DMS153 (cell line): ENCODE measurements around the gene PLIN5.

Experiments used
- DNase-seq: peaks from one replicate; lab custom pipeline; 2025; lab: John Stamatoyannopoulos, UW

PLIN5 gene

DNA sequence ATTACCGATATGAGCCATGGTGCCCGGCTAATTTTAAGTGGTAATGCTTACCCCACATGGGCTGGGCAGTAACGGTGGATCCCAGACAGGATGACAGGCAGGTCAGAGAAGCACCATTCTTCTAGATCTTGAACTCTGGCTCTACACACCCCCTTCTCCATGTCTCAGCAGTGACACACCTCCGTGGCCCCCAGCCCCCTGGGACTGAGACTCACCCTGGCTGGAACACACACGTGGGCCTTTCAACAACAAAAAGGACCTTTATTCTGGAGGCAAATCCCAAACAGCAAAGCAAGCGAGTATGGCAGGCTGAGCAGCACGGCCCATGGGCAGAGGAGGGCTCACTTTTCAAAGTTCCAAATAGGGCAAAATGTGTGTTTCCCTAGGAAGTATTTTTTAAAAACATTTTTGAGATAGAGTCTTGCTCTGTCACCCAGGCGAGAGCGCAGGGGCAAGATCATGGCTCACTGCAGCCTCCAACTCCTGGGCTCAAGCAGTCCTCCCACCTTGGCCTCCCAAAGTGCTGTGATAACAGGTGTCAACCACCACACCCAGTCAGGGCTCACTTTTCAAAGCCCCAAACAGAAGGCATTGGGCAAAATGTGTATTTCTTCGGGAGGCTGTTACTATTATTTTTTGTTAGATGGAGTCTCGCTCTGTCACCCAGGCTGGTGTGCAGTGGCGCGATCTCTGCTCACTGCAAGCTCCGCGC lies 12.6 kb downstream of the PLIN5 start:
- no peak for DNase-seq

DNA sequence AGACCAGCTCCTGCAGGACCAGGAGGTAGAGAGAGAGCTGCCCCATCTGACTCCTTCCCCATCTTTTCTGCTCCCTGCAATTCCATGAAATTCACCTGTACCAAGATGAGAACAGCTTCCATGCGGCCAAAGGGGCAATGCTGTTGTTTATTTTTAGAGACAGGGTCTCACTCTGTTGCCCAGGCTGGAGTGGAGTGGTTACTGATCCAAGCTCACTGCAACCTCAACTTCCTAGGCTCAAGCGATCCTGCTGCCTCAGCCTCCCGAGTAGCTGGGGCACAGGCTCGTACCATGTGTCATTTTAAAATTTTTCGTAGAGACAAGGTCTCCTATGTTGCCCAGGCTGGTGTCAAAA lies 13.2 kb downstream of the PLIN5 start:
- DNase-seq: no peak

DNA sequence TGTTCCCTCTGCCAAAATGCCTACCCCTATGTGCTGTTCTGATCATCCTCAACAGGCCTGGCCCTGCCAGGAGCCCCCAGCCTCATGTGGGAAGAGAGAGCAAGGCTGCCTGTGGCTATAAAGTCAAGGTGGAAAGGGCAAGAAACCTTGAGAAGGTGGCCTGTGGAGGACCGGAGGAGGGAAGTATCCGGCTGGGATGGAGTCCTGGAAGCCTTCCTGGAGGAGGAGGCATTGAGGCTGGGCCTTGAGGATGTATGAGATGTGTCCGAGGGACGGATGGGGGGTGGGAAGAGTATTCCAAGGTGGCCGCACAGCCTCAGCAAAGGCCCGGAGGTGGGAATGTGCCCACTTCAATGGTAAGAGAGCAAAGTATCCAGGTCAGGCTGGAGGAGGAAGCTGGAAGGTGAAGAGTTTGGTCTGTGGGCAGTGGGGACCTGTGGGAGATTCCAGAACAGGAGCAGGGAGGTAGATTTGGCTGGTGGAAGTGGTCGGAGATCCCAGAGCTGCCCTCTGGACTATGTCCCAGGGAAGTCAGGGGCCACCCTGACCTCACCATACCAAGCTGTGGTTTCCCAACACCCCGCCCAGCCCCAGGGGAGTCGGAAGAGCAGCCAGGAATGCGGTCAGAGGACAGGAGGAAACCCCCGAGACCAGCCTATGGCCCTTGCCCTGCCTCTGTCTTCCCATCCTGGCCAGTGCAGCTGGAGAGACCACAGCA lies 13.7 kb downstream of the PLIN5 start:
- no peak for DNase-seq

DNA sequence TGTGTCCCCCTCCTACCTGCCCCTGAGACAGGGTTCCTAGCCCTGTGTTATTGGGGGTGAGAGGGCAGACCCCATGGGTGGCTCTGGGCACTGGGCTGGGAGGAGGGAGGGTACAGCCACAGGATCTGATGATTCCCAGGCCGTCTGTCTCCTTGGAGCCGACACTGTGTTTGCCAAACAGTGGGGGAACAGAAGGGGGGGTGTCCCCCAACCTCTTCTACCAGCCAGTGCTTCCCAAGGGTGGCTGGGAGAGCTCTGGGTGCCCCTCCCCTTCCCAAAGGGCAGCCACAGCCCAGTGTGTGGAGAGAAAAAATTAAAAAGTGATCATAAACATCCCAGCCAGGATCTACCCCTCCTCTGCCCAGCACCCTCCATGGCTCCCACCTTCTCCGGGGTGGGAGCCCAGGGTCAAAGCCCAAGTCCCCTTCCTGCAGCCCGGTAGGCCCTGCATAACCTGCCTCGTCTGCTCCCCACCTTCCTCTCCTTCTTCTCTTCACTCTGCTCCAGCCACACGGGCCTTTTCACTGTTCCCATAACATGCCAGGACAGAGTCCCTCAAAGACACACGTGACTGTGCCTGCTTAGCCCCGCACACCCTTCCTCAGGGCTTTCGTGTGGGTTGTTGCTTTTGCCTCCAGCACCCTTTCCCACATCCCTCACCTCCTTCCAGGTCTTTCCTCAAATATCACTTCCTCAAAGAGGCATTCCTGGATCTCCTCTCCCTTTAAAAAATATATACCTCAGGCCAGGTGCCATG lies 15.3 kb downstream of the PLIN5 start:
- DNase-seq: no peak

DNA sequence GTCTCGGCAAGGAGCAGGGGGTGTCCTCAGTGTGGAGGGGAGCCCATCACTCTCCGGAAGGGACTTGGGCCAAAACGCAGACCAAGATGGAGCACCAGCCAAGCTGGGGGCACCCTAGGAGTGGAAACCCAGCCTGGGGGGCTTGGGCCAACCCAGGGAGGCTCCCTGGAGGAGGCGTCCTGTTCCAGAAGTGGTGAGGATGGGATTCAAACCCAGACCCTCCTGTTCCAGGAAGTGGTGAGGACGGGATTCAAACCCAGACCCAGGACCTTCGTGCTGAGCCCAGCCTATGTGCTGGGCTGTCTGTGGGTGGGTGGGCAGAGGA lies 15.9 kb downstream of the PLIN5 start:
- no peak for DNase-seq

DNA sequence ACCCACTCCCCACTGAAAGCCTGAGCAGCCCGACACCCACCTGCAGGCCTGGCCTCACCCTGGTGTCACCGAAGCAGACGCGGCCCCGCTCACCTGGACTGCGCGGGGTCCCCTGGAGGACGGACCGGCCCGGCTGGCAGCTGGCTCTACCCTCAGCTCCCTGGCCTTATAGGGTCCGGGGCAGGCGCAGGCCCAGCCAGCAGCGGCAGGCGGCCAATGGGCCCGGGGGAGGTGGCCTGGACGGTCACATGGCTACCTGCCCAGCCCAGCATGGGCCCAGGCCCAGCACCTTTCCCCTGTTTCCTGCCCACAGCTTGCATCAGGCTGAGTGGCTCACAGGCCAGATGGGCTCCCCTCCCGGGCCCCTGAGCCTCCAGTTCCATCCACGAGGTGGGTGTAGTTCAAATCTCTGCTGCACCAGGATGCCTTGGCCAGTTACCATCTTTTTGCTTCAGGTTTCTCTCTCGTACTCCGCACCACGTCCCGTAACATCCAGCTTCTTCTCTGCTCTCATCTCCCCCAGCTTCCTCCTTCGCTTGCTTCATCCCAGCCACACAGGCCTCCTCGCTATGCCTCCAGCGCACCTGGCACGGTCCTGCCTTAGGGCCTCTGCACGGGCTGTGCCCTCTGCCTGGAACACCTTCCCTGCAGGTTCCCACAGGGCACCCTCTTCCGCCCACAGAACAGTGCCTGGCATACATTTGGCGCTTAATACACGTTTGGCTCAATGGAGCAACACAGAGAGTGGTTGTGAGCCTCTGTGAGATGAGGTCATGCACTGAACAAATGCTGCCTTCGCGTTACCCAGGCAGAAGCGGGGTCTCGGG lies 16.5 kb downstream of the PLIN5 start, which contains the start of gene PLIN4:
Gene PLIN4, minus strand, starts transcription at position 142 of the 827 bp plus-strand sequence. CDS start 214 bp downstream, outside the sequence.
- no peak for DNase-seq

DNA sequence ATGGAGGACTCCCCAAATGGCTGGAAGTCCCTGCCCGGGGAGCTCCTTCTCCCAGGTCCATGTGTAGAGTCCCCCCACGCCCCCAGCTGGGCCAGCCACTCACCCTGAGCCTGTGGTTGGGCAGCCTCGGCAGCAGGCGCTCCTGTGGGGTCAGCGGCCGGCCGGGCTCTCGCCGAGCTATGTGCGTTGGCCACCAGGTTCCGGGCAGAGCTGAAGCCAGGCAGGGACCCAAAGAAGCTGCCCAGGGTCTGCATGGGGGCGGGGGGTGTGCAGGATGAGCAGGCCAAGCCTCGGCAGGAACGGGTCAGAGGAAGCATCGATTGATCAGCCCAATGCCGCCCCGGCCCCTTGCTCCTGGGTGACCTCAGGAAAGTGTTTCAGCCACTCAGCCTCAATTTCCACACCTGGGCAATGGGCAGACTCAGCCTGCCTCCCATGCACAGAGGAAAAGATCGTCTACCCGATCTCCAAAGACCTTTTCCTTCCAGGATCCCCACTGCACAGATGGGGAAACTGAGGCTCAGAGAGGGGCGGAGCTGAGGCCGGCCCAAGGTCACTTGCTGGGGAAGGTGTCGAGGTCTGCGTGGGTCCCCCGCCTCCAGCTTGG lies 17.5 kb downstream of the PLIN5 start:
- no peak for DNase-seq

DNA sequence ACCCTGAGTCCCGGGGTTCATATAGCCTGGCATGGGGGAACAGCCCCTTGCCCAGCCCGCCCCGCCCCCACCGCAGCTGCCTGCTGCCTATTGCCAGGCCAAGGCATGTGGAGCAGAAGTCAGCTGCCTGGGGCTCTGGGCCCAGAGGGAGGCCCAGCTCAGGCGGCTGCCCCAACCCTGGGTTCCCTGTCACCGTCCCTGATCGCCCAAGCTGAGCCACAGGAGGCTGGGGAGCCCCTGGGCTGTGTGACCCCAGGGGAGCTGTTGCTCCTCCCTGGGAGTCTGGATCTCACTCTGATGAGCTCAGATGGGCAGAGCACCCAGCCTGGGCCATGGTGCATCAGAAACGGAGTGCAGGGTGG lies 18.1 kb downstream of the PLIN5 start:
- no peak for DNase-seq

DNA sequence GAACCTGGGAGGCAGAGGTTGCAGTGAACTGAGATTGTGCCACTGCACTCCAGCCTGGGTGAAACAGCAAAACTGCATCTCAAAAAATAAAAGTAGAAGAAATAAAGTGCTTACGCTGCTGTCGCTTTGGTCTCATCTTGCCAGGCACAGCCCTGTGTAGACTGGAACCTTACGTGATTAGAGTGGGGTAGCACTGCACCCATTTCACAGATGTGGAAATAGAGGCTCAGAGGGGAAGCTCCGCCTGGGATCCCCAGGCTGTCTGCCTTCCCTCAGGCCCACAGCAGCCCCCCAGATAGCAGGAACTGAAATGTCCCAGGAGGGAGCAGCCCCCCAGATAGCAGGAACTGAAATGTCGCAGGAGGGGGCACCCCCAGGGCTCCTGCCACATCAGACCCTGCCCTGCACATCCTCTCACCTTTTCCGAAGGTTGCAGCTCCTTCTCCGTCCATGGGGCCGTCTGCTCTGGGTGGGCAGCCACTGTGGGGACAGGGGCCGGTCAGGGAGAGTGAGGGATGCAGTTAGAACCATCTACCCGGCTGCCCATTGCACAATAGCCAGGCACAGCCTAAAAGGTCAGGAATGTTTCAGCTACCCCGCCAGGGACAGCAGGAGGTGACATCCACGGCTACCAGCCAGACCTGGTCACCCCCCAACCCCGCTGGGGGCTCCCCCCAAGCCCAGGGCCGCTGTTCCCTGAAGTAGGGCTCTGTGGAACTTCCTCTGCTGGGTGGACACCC lies 18.7 kb downstream of the PLIN5 start:
- DNase-seq: no peak

DNA sequence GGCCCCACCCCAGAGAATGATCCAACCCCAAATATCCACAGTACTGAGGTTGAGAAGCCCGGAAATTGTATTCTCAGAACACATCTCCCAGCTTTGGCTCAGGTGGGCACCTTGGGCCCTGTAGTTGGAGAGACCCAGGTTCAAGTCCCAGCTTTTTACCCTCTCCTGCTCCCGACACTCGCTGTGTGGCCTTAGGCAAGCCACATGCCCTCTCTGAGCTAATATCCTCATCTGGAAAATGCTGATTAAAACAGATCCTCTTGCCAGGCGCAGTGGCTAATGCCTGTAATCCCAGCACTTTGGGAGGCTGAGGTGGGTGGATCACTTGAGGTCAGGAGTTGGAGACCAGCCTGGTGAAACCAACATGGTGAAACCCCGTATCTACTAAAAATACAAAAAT lies 19.3 kb downstream of the PLIN5 start:
- DNase-seq: no peak

DNA sequence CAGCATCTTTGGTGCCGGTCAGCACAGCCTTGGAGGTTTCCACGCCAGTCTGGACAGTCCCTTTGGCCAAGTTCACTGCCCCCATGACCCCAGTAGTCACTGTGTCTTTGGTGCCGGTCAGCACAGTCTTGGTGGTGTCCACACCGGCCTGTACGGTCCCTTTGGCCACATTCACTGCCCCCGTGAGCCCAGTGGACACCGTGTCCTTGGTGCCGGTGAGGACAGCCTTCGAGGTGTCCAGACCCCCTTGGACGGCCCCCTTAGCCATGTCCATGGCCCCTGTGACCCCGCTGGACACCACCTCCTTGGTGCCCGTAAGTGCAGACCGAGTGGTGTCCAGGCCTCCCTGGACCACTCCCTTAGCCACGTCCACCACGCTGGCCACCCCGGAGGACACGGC lies 21.8 kb downstream of the PLIN5 start:
- no peak for DNase-seq

DNA sequence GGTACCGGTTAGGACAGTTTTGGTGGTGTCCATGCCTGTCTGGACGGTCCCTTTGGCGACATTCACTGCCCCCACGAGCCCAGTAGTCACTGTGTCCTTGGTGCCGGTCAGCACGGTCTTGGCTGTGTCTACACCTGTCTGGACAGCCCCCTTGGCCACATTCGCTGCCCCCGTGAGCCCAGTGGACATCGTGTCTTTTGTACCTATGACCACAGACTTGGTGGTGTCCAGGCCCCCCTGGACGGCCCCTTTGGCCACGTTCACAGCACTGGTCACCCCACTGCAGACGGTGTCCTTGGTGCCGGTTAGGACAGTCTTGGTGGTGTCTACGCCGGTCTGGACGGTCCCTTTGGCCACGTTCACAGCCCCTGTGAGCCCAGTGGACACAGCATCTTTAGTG lies 23.0 kb downstream of the PLIN5 start:
- DNase-seq: no peak

DNA sequence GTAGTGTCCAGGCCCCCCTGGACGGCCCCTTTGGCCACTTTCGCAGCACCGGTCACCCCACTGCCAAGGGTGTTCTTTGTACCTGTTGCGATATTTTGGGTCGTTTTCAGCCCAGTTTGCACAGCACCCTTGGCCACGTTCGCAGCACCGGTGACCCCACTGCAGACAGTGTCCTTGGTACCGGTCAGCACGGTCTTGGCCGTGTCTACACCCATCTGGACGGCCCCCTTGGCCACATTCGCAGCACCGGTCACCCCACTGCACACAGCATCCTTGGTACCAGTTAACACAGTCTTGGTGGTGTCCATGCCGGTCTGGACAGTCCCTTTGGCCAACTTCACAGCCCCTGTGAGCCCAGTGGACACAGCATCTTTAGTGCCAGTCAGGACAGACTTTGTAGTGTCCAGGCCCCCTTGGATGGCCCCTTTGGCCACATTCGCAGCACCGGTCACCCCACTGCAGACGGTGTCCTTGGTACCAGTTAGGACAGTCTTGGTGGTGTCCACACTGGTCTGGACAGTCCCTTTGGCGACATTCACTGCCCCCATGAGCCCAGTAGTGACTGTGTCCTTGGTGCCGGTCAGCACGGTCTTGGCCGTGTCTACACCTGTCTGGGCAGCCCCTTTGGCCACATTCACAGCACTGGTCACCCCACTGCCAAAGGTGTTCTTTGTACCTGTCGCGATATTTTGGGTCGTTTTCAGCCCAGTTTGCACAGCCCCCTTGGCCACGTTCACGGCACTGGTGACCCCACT lies 23.5 kb downstream of the PLIN5 start:
- DNase-seq: no peak

DNA sequence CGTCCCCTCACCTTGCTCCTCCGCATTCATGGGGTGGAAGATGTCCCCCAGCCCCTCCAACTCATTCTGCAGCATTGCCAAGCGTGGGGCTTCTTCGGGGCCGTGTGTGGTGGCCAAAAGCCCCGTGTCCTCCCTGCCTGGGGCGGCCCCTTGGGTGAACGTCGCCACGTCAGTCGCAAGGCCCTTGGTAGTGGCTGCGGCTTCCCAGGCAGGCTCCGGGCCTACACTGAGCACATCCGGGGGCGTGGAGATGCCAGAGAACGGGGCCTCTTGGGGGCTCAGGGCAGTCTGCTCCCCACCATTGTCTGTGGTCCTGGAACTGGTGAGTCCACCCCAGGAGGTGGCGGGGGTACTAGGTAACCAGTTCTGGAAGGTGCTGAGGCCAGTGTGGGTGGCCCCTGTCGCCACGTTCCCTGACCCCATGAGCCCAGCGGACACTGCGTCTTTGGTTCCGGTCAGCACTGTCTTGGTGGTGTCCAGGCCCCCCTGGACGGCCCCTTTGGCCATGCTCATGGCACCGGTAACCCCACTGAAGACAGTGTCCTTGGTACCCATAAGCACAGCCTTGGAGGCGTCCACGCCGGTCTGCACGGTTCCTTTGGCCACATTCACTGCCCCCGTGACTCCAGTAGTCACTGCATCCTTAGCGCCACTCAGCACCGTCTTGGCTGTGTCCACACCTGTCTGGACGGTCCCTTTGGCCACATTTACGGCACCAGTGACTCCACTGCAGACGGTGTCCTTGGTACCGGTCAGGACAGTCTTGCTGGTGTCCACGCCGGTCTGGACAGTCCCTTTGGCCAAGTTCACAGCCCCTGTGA lies 24.4 kb downstream of the PLIN5 start:
- DNase-seq: no peak

DNA sequence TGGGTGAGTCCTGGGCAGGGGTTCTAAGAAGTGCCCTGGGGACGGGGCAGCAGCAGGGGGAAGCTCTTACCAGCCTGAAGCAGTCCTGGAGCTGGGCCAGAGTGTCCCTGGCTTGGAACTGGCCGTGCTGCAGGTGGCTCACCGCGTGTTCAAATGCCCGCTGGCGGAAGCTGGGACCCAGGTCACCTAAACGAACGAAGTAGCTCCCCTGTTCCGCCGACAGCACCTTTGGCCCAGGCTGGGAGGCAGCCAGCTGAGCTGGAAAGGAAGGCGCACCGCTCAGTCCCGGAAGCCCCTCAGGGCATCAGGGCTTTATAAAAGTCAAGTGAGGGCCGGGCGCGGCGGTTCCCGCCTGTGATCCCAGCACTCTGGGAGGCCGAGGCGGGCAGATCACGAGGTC lies 26.3 kb downstream of the PLIN5 start:
- DNase-seq: no peak

DNA sequence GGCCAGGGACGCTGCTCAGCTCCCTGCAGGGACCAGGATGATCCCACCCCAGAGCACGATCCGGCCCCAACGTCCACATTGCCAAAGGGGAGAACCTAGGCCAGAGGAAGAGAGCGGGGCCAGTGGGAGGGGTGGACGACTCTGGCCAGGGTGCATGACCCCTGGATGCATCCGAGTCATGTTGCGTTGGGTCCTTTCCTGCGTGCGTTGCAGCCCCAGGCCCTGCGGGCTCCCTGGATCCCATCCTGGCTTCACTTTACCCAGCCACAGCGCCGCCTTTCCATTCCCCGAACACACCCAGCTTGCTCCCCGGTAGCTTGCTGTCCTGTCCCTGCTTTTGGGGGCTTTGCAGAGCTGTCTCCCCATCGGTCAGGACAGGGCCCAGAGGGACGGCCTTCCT lies 27.2 kb downstream of the PLIN5 start:
- no peak for DNase-seq

DNA sequence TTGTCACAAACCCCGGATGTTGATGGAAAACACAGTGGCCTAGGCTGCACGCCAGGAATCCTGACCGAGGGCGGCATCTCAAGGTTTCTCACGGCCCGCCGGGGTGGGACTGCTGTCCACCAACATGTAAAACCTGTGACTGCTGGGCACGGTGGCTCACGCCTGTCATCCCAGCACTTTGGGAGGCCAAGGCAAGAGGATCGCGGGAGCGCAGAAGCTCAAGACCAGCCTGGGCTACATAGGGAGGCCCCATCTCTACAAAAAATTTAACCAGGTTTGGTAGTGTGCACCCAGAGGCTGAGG lies 27.9 kb downstream of the PLIN5 start:
- no peak for DNase-seq

DNA sequence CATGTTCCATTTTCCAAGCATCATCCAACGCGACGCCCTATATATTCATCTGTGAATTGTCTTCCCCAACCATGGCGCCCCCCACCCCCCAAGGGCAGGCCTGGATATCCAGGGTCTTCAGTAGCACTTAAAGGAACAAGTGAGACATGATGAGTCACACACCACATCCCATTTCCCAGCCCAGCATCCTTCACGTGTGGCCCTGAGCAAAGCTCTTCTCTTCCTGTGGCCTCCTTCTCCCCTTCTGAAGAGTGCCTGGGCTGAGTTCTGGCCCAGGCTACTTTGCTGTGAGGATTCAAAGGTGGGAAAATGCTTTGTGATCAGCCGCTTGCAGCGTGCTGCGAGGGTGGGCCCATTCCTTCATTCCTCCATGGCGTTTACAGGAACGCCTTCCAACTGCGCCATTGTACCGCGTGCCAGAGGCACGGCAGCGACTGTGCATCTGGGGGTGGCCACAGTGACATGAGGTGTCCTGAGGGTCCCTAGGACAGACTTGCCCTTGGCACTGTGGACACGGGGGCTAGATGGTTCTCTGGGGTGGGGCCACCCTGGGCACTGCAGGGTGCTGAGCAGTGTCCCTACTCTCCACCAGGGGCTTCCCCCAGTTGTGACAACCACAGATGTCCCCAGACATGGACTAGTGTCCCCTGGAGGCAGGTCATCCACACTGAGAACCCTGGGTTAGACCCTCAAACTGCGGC lies 28.4 kb downstream of the PLIN5 start:
- DNase-seq: no peak
